HepG2 (cell line): ENCODE measurements around the gene CALY. TPM values are rescaled to one million over a fixed set of nuclear protein-coding genes. Genes with fewer than 3 reads are reported as not detected.
A peak's percentile ranks its signal among the peaks of the same experiment; 100 is the strongest.

Experiments used
- BORCS8-MEF2B ChIP-seq: sonication (generic); formaldehyde crosslinking; IDR thresholded peaks from 2 replicates; pipeline ENCODE4 v1.8.0; 2022; ENCODE audit warnings: mild to moderate bottlenecking, missing genetic modification reagents
- ELF4 ChIP-seq: sonication (generic); formaldehyde crosslinking; IDR thresholded peaks from 2 replicates; pipeline ENCODE4 v1.5.0; 2020; ENCODE audit warnings: missing genetic modification reagents, mild to moderate bottlenecking, moderate library complexity, borderline replicate concordance
- KMT2B ChIP-seq: IDR thresholded peaks from 2 replicates; pipeline ENCODE4 v1.6.1; 2016; ENCODE audit warnings: missing genetic modification reagents, missing compliant biosample characterization
- MBD4 ChIP-seq: IDR thresholded peaks from 2 replicates; pipeline ENCODE4 v1.6.1; 2012; ENCODE audit warnings: low read length, inconsistent platforms, borderline replicate concordance
- SRF ChIP-seq: IDR thresholded peaks from 2 replicates; pipeline ENCODE4 v1.6.1; 2011; ENCODE audit warnings: mild to moderate bottlenecking, low read depth, low read length, moderate library complexity
- SSRP1 ChIP-seq: IDR thresholded peaks from 2 replicates; pipeline ENCODE4 v1.6.1; 2016; ENCODE audit warnings: control low read depth
- TP53 ChIP-seq: sonication (generic); formaldehyde crosslinking; conservative IDR thresholded peaks from 2 replicates; pipeline ENCODE4 v1.4.0; 2020; ENCODE audit warnings: missing genetic modification reagents
- U2AF2 ChIP-seq: fragments of 200-400 bp; formaldehyde crosslinking; IDR thresholded peaks from 2 replicates; pipeline ENCODE4 v1.6.1; 2017; ENCODE audit warnings: low read depth, mild to moderate bottlenecking, low read length
- ZMYM2 ChIP-seq: sonication (generic); formaldehyde crosslinking; IDR thresholded peaks from 2 replicates; pipeline ENCODE4 v1.8.0; 2022; ENCODE audit warnings: mild to moderate bottlenecking, missing genetic modification reagents
- ZNF124 ChIP-seq: sonication (generic); formaldehyde crosslinking; IDR thresholded peaks from 2 replicates; pipeline ENCODE4 v1.4.0; 2020; ENCODE audit warnings: missing genetic modification reagents
- ZNF180 ChIP-seq: sonication (generic); formaldehyde crosslinking; IDR thresholded peaks from 2 replicates; pipeline ENCODE4 v1.4.0; 2020; ENCODE audit warnings: low read depth, missing genetic modification reagents, borderline replicate concordance
- ZNF331 ChIP-seq: sonication (generic); formaldehyde crosslinking; IDR thresholded peaks from 2 replicates; pipeline ENCODE4 v1.4.0; 2020; ENCODE audit warnings: missing genetic modification reagents
- ZNF44 ChIP-seq: sonication (generic); formaldehyde crosslinking; IDR thresholded peaks from 2 replicates; pipeline ENCODE4 v1.5.1; 2020; ENCODE audit warnings: mild to moderate bottlenecking, missing genetic modification reagents
- ZNF558 ChIP-seq: sonication (generic); formaldehyde crosslinking; IDR thresholded peaks from 2 replicates; pipeline ENCODE4 v1.9.0; 2022; ENCODE audit warnings: mild to moderate bottlenecking, missing genetic modification reagents, borderline replicate concordance
- ZNF652 ChIP-seq: IDR thresholded peaks from 2 replicates; pipeline ENCODE4 v1.6.1; 2016; ENCODE audit warnings: low read depth, borderline replicate concordance
- ZNF703 ChIP-seq: sonication (generic); formaldehyde crosslinking; IDR thresholded peaks from 2 replicates; pipeline ENCODE4 v1.5.1; 2020; ENCODE audit warnings: missing genetic modification reagents, mild to moderate bottlenecking, moderate library complexity, borderline replicate concordance
- polyA plus RNA-seq, 8 experiments: library from polyadenylated mRNA; depleted of rRNA in 3 of 8; stranded (reverse) in 7 of 8; unstranded in 1 of 8; fragments of >200 nt; fragmentation: Illumina TruSeq in 4 of 8; extraction: Trizol in 4 of 8; gene quantifications; 2 replicates each; pipeline versions ENCODE4 v1.2.1 to v1.2.3, GENCODE V29; 2011 to 2016; ENCODE audit warnings: low read depth in 4 of 8, missing spikeins in 1 of 8, mixed read lengths in 1 of 8; ENCODE audit not compliant: insufficient read depth in 1 of 8
- total RNA-seq, 5 experiments: library from RNA; depleted of rRNA; stranded (reverse); fragments of >200 nt; fragmentation: Illumina TruSeq; extraction: Trizol; gene quantifications; 2 replicates each; pipeline ENCODE4 v1.2.3, GENCODE V29; 2016; ENCODE audit warnings: low read depth in 1 of 5
- TF ChIP-seq, protein P1 (sequence below): sonication (generic); formaldehyde crosslinking; conservative IDR thresholded peaks from 2 replicates; pipeline ENCODE4 v1.4.0; 2020; ENCODE audit warnings: mild to moderate bottlenecking, missing genetic modification reagents, moderate library complexity
- TF ChIP-seq, protein P2 (sequence below): sonication (generic); formaldehyde crosslinking; IDR thresholded peaks from 2 replicates; pipeline ENCODE4 v1.8.0; 2022; ENCODE audit warnings: mild to moderate bottlenecking, missing genetic modification reagents
- TF ChIP-seq, protein P3 (sequence below): IDR thresholded peaks from 2 replicates; pipeline ENCODE4 v1.6.1; 2016; ENCODE audit warnings: mild to moderate bottlenecking
- TF ChIP-seq, protein P4 (sequence below): sonication (generic); formaldehyde crosslinking; IDR thresholded peaks from 2 replicates; pipeline ENCODE4 v1.4.0; 2020; ENCODE audit warnings: missing genetic modification reagents

The CALY gene
- total and polyA plus RNA-seq, 2 of the 13 experiments (the other 11 are each of a cell fraction or from before 2014, with no cell fraction given): 0.08 TPM; not detected in 1

DNA sequence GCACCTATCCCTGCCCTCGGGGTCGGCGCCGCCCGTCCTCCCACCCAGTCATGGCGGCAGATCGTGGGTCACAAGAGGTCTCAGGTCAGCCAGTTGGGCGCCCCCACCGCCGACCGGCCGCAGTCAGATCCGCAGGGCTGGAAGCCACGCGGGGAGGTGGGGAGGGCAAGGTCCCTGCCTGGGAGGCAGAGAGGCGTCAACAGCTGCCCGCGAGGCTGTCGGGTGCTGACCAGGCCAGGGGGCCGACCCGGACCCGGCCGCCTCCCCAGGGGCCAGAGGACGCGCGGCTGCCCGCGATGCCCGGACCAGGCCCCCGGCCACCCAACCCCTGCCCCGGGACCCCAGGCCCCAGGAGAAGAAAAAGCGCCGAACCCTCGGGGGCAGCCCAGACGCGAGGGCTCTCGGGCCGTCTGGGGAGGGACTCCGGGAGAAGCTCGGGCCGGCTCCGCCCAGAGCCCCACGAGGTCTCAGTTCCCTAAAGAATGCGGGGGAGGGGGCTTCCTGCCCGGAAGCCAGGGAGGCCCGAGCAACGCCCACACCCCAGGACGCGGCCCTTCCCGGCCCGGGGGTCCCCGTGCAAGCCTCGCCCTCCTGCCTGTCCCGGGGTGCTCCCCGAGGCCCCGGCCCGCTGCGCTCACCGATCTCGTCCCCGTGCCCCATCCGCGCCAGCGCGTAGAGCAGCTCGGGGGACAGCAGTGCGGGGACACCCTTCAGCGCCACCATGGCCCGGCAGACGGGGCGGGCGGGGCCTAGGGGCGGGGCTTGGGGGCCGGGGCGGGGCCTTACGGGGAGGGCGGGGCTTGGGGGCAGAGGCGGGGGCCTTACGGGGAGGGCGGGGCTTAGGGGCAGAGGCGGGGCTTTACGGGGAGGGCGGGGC is 20.8 kb upstream of the CALY start, which contains the start of gene FUOM (continued):
- TF ChIP-seq ZNF703 (CRISPR knock-in tag): no peak
- TF ChIP-seq ZNF558: peak; percentile 67
- TF ChIP-seq, protein P1, sequence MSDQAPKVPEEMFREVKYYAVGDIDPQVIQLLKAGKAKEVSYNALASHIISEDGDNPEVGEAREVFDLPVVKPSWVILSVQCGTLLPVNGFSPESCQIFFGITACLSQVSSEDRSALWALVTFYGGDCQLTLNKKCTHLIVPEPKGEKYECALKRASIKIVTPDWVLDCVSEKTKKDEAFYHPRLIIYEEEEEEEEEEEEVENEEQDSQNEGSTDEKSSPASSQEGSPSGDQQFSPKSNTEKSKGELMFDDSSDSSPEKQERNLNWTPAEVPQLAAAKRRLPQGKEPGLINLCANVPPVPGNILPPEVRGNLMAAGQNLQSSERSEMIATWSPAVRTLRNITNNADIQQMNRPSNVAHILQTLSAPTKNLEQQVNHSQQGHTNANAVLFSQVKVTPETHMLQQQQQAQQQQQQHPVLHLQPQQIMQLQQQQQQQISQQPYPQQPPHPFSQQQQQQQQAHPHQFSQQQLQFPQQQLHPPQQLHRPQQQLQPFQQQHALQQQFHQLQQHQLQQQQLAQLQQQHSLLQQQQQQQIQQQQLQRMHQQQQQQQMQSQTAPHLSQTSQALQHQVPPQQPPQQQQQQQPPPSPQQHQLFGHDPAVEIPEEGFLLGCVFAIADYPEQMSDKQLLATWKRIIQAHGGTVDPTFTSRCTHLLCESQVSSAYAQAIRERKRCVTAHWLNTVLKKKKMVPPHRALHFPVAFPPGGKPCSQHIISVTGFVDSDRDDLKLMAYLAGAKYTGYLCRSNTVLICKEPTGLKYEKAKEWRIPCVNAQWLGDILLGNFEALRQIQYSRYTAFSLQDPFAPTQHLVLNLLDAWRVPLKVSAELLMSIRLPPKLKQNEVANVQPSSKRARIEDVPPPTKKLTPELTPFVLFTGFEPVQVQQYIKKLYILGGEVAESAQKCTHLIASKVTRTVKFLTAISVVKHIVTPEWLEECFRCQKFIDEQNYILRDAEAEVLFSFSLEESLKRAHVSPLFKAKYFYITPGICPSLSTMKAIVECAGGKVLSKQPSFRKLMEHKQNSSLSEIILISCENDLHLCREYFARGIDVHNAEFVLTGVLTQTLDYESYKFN (CRISPR knock-in tag): 0 out of 2 replicates have a peak, but pooled peaks have one; percentile 10
- no peak for TF ChIP-seq KMT2B (CRISPR knock-in tag)
- no peak for TF ChIP-seq SSRP1 (CRISPR knock-in tag)
- 0 out of 2 replicates have a peak, but pooled peaks have one; percentile 48 for TF ChIP-seq ELF4
- no peak for TF ChIP-seq U2AF2
- TF ChIP-seq ZNF124 (CRISPR knock-in tag): peak; percentile 44; the same call in 1 of the 2 replicates
- TF ChIP-seq ZNF44: no peak
- TF ChIP-seq, protein P2, sequence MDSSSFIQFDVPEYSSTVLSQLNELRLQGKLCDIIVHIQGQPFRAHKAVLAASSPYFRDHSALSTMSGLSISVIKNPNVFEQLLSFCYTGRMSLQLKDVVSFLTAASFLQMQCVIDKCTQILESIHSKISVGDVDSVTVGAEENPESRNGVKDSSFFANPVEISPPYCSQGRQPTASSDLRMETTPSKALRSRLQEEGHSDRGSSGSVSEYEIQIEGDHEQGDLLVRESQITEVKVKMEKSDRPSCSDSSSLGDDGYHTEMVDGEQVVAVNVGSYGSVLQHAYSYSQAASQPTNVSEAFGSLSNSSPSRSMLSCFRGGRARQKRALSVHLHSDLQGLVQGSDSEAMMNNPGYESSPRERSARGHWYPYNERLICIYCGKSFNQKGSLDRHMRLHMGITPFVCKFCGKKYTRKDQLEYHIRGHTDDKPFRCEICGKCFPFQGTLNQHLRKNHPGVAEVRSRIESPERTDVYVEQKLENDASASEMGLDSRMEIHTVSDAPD (CRISPR knock-in tag): 0 out of 2 replicates have a peak, but pooled peaks have one; percentile 12
- TF ChIP-seq SRF: no peak
- TF ChIP-seq ZMYM2 (CRISPR knock-in tag): no peak
- no peak for TF ChIP-seq MBD4
- TF ChIP-seq TP53 (CRISPR knock-in tag): no peak
- TF ChIP-seq BORCS8-MEF2B: no peak
- TF ChIP-seq ZNF331: no peak; the same call in 1 of the 2 replicates
- TF ChIP-seq ZNF652 (CRISPR knock-in tag): no peak
- TF ChIP-seq ZNF180 (CRISPR knock-in tag): no peak
- TF ChIP-seq, protein P3, sequence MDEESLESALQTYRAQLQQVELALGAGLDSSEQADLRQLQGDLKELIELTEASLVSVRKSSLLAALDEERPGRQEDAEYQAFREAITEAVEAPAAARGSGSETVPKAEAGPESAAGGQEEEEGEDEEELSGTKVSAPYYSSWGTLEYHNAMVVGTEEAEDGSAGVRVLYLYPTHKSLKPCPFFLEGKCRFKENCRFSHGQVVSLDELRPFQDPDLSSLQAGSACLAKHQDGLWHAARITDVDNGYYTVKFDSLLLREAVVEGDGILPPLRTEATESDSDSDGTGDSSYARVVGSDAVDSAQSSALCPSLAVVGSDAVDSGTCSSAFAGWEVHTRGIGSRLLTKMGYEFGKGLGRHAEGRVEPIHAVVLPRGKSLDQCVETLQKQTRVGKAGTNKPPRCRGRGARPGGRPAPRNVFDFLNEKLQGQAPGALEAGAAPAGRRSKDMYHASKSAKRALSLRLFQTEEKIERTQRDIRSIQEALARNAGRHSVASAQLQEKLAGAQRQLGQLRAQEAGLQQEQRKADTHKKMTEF (CRISPR knock-in tag): peak; percentile 62; the same call in 1 of the 2 replicates
- TF ChIP-seq, protein P4, sequence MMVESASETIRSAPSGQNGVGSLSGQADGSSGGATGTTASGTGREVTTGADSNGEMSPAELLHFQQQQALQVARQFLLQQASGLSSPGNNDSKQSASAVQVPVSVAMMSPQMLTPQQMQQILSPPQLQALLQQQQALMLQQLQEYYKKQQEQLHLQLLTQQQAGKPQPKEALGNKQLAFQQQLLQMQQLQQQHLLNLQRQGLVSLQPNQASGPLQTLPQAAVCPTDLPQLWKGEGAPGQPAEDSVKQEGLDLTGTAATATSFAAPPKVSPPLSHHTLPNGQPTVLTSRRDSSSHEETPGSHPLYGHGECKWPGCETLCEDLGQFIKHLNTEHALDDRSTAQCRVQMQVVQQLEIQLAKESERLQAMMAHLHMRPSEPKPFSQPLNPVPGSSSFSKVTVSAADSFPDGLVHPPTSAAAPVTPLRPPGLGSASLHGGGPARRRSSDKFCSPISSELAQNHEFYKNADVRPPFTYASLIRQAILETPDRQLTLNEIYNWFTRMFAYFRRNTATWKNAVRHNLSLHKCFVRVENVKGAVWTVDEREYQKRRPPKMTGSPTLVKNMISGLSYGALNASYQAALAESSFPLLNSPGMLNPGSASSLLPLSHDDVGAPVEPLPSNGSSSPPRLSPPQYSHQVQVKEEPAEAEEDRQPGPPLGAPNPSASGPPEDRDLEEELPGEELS (CRISPR knock-in tag): no peak
